Effector memory CD4-positive, alpha-beta T cell (primary cell): ENCODE measurements around the gene AOPEP.
"Not testable (repeated sequence)": the region's sequence is repeated elsewhere in the genome, so short reads cannot be mapped to it uniquely, and the experiment has no call there.

Source experiments
- DNase-seq, 3 donors: peaks; one replicate each; pipeline ENCODE4 v3.0.0-alpha.2; 2020
- H3K27ac ChIP-seq: 2 replicates; pipeline ENCODE4 v1.7.0; 2013; ENCODE audit warnings: mild to moderate bottlenecking, low read length, moderate library complexity; ENCODE audit not compliant: insufficient read depth, poor library complexity, severe bottlenecking
- H3K27me3 ChIP-seq: replicated peaks from 2 replicates; pipeline ENCODE4 v1.7.0; 2013; ENCODE audit warnings: mild to moderate bottlenecking, low read length; ENCODE audit not compliant: insufficient read depth, control insufficient read depth, poor library complexity, severe bottlenecking
- H3K36me3 ChIP-seq: 2 replicates; pipeline ENCODE4 v1.7.0; 2013; ENCODE audit warnings: mild to moderate bottlenecking, low read length, moderate library complexity; ENCODE audit not compliant: control insufficient read depth, insufficient read depth
- H3K4me1 ChIP-seq: 2 replicates; pipeline ENCODE4 v1.7.0; 2013; ENCODE audit warnings: low read length, mild to moderate bottlenecking; ENCODE audit not compliant: control insufficient read depth, insufficient read depth, poor library complexity, severe bottlenecking
- H3K4me3 ChIP-seq: 2 replicates; pipeline ENCODE4 v1.7.0; 2013; ENCODE audit warnings: low read length, low read depth, mild to moderate bottlenecking; ENCODE audit not compliant: insufficient read depth, poor library complexity, severe bottlenecking
- H3K9me3 ChIP-seq: 2 replicates; pipeline ENCODE4 v1.7.0; 2013; ENCODE audit warnings: mild to moderate bottlenecking, low read length, moderate library complexity; ENCODE audit not compliant: control insufficient read depth

Gene AOPEP

DNA sequence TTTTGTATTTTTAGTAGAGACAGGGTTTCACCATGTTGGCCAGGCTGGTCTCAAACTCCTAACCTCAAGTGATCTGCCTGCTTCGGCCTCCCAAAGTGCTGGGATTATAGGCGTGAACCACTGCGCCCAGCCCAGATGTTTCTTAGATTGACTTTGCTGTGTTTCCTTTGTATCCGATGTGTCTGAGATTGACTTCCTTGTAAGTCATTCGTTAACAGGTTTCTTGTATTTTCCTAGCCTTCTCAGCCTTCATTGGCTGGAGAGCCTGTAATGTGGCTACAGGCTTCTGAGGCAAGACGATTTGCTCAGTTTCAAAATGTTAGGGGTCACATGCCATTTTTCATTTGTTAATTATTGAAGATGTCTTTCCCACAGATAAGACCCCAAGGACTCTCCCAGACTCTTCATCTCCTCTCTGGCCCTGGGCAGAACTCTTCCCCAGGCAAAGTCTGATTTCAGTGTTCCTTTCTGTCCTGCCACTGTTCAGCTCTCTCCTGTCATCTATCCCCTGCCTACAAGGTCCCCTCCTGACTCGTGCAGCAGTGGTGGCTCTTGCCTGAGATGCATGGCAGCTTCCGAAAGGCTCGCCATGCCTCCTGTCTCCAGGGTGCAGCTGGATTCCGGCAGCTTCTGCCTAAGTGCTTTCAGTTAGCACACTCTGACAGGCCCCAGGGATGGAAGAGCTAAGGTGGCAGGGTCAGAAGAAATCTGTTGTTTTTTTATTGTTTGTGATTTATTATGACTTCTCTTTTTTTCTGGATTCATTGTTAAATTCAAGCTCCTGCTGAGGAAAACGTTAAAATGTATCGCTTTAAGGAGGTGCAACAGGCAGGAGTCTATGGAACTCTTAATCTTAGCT lies 206.4 kb downstream of the AOPEP start:
- no peaks in the 10 kb centered on the region for H3K36me3 ChIP-seq
- H3K4me3 ChIP-seq: no peak overlapping the region
- H3K27ac ChIP-seq: no peak overlapping the region
- no peaks in the 10 kb centered on the region for H3K27me3 ChIP-seq
- DNase-seq: no peak
- H3K4me1 ChIP-seq: no peaks in the 10 kb centered on the region
- no peaks in the 10 kb centered on the region for H3K9me3 ChIP-seq

DNA sequence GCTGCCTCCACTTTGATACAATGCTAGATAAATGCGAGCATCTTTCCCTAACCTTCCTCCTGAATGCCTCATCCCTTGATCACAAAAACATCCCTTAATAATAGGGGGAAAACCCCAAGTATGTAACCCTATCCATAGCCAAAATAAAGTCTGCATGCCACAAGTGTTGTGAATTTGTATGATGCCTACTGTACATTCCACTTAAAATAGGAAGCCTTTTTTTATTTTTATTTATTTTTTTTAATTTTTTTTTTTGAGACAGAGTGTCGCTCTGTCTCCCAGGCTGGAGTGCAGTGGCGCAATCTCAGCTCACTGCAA lies 207.0 kb downstream of the AOPEP start:
- H3K27me3 ChIP-seq: no peaks in the 10 kb centered on the region
- no peak for DNase-seq
- H3K4me1 ChIP-seq: no peaks in the 10 kb centered on the region
- no peak overlapping the region for H3K27ac ChIP-seq
- no peak overlapping the region for H3K4me3 ChIP-seq
- H3K36me3 ChIP-seq: no peaks in the 10 kb centered on the region
- no peaks in the 10 kb centered on the region for H3K9me3 ChIP-seq

DNA sequence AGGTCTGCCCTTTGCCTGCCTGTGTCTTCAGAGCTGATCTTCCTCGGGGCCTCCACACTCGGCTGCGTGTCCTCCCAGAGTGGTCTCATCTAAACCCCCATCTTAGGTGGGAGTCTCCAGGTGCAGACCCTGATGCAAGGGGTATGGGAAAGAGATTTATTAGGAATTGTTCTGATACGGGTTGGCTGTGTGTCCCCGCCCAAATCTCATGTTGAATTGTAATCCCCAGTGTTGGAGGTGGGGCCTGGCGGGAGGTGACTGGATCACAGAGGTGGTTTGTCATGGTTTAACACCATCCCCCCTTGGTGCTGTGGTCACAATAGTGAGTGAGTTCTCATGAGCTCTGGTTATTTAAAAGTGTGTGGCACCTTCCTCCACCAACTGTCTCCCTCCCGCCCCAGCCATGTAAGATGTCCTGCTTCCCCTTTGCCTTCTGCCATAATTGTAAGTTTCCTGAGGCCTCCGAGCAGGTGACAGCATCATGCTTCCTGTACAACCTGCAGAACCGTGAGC lies 208.4 kb downstream of the AOPEP start:
- DNase-seq: no peak
- H3K27ac ChIP-seq: no peak overlapping the region
- no peak overlapping the region for H3K4me3 ChIP-seq
- no peaks in the 10 kb centered on the region for H3K4me1 ChIP-seq
- H3K9me3 ChIP-seq: no peaks in the 10 kb centered on the region
- H3K27me3 ChIP-seq: no peaks in the 10 kb centered on the region
- H3K36me3 ChIP-seq: no peaks in the 10 kb centered on the region

DNA sequence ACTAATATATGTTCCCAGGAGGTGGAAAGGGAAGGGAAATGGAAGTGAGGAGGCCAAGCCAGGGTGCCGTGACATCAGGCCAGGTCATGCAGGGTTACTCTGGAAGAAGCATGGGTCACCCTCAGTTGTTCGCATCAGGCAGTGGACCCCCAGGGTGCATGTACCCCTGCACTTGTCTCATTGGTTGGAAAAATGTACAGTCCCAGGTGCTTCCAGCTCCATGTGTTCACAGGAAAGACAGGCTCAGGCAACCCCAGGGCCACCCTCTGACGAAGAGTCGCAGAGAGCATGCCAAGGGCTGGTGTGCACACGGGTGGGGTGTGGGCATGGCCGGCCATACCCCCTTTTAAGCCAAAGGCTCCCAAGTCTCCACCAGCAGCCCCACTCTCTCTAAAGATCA lies 208.9 kb downstream of the AOPEP start:
- DNase-seq: no peak
- Histone ChIP-seq H3K27me3 (no peaks in the 10 kb centered on the region), H3K4me3 (no peak overlapping the region), H3K9me3 (no peaks in the 10 kb centered on the region), H3K27ac (no peak overlapping the region), H3K4me1 (no peaks in the 10 kb centered on the region), H3K36me3 (no peaks in the 10 kb centered on the region)

DNA sequence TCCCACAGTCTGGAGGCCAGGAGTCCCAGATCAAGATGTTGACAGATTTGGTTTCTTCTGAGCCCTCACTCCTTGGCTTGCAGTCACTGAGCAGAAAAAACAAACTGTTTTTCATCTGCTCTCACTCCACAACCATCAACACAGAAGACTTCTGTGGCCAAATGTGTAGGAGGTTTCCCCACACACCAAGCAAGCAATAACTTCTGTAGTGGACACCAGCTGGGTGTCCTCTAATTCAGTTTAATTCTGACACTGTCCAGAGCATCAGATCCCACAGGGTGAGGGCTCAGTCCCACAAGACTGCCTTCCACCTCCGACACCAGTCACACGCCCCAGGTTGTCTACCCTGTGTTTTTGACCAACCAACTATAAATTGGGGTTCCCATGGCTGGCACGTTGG lies 209.9 kb downstream of the AOPEP start:
- no peaks in the 10 kb centered on the region for H3K9me3 ChIP-seq
- H3K4me1 ChIP-seq: no peaks in the 10 kb centered on the region
- DNase-seq: no peak
- H3K27me3 ChIP-seq: no peaks in the 10 kb centered on the region
- H3K27ac ChIP-seq: no peak overlapping the region
- H3K4me3 ChIP-seq: no peak overlapping the region
- H3K36me3 ChIP-seq: no peaks in the 10 kb centered on the region

DNA sequence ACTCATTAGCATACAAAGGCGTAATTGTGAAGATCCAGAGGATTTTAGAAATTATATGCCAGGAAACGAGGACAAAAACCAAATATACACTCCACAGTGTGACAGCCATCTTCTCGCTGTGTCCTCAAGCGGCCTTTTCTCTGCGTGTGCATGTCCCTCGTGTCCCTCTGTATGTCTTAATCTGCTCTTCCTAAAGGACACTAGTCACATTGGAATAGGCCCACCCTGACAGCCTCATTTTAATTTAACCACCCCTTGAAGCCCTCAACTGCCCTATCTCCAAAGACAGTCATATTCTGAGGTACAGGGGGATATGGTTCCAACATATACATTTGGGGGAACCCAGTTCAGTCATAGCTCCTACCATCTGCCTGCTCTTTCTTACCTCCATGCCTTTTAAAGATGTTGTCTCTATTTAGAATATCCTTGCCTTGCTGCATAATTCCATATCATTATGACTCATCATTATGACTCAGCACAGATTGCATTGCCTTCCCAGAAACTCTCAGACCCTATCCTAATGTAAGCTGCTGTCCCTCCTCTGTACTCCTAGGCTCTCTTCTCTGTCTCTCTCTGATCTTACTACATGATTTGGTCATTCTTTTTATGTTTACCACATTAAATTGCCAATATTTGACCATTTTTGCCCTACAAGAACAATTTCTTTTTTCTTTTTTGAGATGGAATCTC lies 210.9 kb downstream of the AOPEP start:
- H3K27ac ChIP-seq: no peak overlapping the region
- no peaks in the 10 kb centered on the region for H3K27me3 ChIP-seq
- no peak for DNase-seq
- H3K4me1 ChIP-seq: no peaks in the 10 kb centered on the region
- no peaks in the 10 kb centered on the region for H3K36me3 ChIP-seq
- no peak overlapping the region for H3K4me3 ChIP-seq
- no peaks in the 10 kb centered on the region for H3K9me3 ChIP-seq

DNA sequence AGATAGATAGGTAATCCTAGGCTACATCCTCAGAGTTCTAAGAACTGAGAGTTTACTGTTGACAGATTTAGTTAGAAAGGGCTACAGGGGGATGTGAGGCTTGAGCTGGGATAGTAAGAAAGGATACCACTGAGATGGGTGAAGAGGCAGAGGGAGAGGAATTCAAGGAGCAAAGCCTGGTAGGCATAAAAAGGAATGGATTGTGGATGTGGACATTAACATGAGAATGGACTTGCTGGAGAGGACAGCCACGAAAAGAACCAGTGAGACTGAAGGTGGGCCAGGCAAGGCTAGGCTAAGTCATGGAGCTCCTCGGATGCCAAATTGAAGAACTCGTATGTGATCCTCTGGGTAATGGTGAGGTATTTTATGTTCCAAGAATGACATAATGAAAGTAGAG lies 211.9 kb downstream of the AOPEP start:
- no peak overlapping the region for H3K27ac ChIP-seq
- H3K36me3 ChIP-seq: no peaks in the 10 kb centered on the region
- no peaks in the 10 kb centered on the region for H3K27me3 ChIP-seq
- DNase-seq: no peak
- no peaks in the 10 kb centered on the region for H3K9me3 ChIP-seq
- no peaks in the 10 kb centered on the region for H3K4me1 ChIP-seq
- H3K4me3 ChIP-seq: no peak overlapping the region

DNA sequence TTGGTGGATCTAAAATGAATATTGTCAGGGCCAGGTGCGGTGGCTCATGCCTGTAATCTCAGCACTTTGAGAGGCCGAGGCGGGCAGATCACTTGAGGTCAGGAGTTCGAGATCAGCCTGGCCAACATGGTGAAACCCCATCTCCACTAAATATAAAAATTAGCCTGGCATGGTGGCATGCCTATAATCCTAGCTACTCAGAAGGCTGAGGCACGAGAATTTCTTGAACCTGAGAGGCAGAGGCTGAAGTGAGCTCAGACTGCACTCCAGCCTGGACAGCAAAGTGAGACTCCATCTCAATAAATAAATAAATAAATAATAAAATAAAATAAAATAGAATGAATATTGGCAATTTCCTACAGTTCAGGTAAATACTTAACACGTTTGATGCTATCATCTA lies 213.8 kb downstream of the AOPEP start:
- not testable (repeated sequence) for DNase-seq, H3K4me1 ChIP-seq, H3K27ac ChIP-seq, H3K27me3 ChIP-seq, H3K36me3 ChIP-seq, H3K9me3 ChIP-seq, H3K4me3 ChIP-seq

DNA sequence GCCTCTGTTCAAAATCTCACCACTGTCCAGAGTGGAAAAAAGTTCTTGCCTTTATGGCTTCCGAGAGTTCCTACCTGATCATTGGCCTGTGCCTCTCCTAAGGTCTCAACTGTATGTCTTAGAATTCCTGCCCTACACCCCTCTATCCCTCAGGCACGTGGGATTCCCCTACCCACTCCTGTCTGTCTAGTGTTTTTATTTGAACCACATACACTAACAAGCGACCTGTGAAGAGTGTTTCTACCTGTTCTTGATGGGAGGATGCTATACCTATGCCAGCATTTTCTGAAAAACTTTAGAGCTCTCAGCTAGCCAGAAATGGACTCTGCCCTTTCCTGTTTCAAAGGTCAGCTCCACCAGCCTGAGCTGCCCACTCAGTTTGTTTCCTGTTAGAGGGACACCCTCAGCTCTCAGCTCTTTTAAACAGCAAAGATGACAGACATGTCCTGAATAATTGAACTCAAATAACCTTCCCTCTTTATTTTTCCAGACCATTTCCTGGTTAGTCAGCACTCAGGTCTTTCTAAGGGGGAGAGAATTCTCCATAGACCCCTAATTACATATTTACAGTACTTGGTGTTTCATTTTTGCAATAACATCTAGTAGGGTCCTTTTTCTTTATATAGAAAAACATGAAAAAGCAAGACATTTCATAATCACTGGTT lies 214.8 kb downstream of the AOPEP start:
- no peak for DNase-seq
- H3K27me3 ChIP-seq: no peaks in the 10 kb centered on the region
- no peaks in the 10 kb centered on the region for H3K4me1 ChIP-seq
- no peak overlapping the region for H3K27ac ChIP-seq
- no peak overlapping the region for H3K4me3 ChIP-seq
- H3K9me3 ChIP-seq: no peaks in the 10 kb centered on the region
- H3K36me3 ChIP-seq: no peaks in the 10 kb centered on the region

DNA sequence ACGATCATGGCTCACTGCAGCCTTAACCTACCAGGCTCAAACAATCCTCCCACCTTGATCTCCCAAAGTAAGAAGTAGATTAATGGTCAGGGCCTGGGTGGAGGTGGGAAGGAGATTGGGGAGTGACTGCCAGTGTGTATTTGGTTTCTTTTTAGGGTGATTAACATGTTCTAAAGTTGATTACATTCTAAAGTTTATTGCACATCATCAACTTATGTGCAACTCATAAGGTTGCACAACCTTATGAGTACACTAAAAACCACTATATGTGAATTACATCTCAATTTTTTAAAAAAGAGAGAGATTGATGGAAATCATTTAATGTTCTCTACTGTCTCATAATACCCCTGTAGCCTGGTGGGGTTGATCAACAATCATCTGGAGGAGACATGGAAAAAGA lies 218.1 kb downstream of the AOPEP start:
- Histone ChIP-seq H3K4me3 (no peak overlapping the region), H3K27ac (no peak overlapping the region), H3K9me3 (no peaks in the 10 kb centered on the region), H3K27me3 (no peaks in the 10 kb centered on the region), H3K36me3 (no peaks in the 10 kb centered on the region), H3K4me1 (no peaks in the 10 kb centered on the region)
- DNase-seq: no peak
